SK-N-SH treated with all-trans-retinoic acid at 6 μM for 48 hours (cell line): ENCODE results near the gene GGA3.

Experiments
- ATAC-seq: fragments of 200-7000 bp; cut with Tn5 transposase; 3 replicates; pipeline ENCODE4 v1.9.1; 2020; ENCODE audit warnings: mild to moderate bottlenecking, moderate library complexity
- ARNTL ChIP-seq: fragments of 450-650 bp; formaldehyde crosslinking; IDR thresholded peaks from 2 replicates; pipeline ENCODE4 v1.5.0; 2020; ENCODE audit warnings: low read depth, mild to moderate bottlenecking, moderate library complexity, borderline replicate concordance
- BACH2 ChIP-seq: fragments of 250-450 bp; sonication (Bioruptor Pico); IDR thresholded peaks from 2 replicates; pipeline ENCODE4 v1.9.0; 2021; ENCODE audit warnings: mild to moderate bottlenecking, borderline replicate concordance
- CSDC2 ChIP-seq: fragments of 250-450 bp; sonication (Bioruptor Pico); IDR thresholded peaks from 2 replicates; pipeline ENCODE4 v1.5.0; 2020; ENCODE audit warnings: mild to moderate bottlenecking, moderate library complexity
- ESRRG ChIP-seq: fragments of 250-450 bp; sonication (Bioruptor Pico); IDR thresholded peaks from 2 replicates; pipeline ENCODE4 v1.6.1; 2021; ENCODE audit warnings: mild to moderate bottlenecking
- GLIS3 ChIP-seq: fragments of 250-450 bp; sonication (Bioruptor Pico); IDR thresholded peaks from 2 replicates; pipeline ENCODE4 v1.5.0; 2020; ENCODE audit warnings: mild to moderate bottlenecking, moderate library complexity
- ISL1 ChIP-seq: fragments of 250-450 bp; sonication (Bioruptor Pico); IDR thresholded peaks from 2 replicates; pipeline ENCODE4 v2.1.2; 2022; ENCODE audit warnings: mild to moderate bottlenecking, moderate library complexity
- OSR1 ChIP-seq: fragments of 250-450 bp; sonication (Bioruptor Pico); IDR thresholded peaks from 2 replicates; pipeline ENCODE4 v1.8.0; 2022; ENCODE audit warnings: moderate library complexity, mild to moderate bottlenecking, inconsistent platforms
- PPARA ChIP-seq: fragments of 250-450 bp; sonication (Bioruptor Pico); IDR thresholded peaks from 2 replicates; pipeline ENCODE4 v1.5.0; 2020; ENCODE audit warnings: mild to moderate bottlenecking, borderline replicate concordance
- RARB ChIP-seq: fragments of 250-450 bp; sonication (Bioruptor Pico); IDR thresholded peaks from 2 replicates; pipeline ENCODE4 v1.8.0; 2021; ENCODE audit warnings: mild to moderate bottlenecking, moderate library complexity
- SNAI2 ChIP-seq: fragments of 250-450 bp; sonication (Bioruptor Pico); IDR thresholded peaks from 2 replicates; pipeline ENCODE4 v1.5.0; 2020; ENCODE audit warnings: mild to moderate bottlenecking, moderate library complexity
- TCF4 ChIP-seq: fragments of 250-450 bp; sonication (Bioruptor Pico); IDR thresholded peaks from 2 replicates; pipeline ENCODE4 v1.8.0; 2021; ENCODE audit warnings: mild to moderate bottlenecking, moderate library complexity, borderline replicate concordance
- TOX ChIP-seq: fragments of 250-450 bp; sonication (Bioruptor Pico); IDR thresholded peaks from 2 replicates; pipeline ENCODE4 v1.8.0; 2021; ENCODE audit warnings: mild to moderate bottlenecking, moderate library complexity, borderline replicate concordance
- ZC3H10 ChIP-seq: fragments of 250-450 bp; sonication (Bioruptor Pico); IDR thresholded peaks from 2 replicates; pipeline ENCODE4 v1.5.1; 2021; ENCODE audit warnings: mild to moderate bottlenecking, moderate library complexity
- ZFP30 ChIP-seq: fragments of 450-650 bp; formaldehyde crosslinking; IDR thresholded peaks from 2 replicates; pipeline ENCODE4 v1.5.0; 2022; ENCODE audit warnings: mild to moderate bottlenecking, moderate library complexity
- ZNF565 ChIP-seq: fragments of 450-650 bp; formaldehyde crosslinking; conservative IDR thresholded peaks from 2 replicates; pipeline ENCODE4 v1.5.0; 2020; ENCODE audit warnings: low read depth, mild to moderate bottlenecking, moderate library complexity
- ZNF70 ChIP-seq: fragments of 450-650 bp; formaldehyde crosslinking; IDR thresholded peaks from 2 replicates; pipeline ENCODE4 v1.5.0; 2020; ENCODE audit warnings: mild to moderate bottlenecking, moderate library complexity
- ZNF8 ChIP-seq: fragments of 450-650 bp; formaldehyde crosslinking; IDR thresholded peaks from 2 replicates; pipeline ENCODE4 v1.5.0; 2020; ENCODE audit warnings: mild to moderate bottlenecking, moderate library complexity
- TF ChIP-seq, protein P1 (sequence below): fragments of 250-450 bp; sonication (Bioruptor Pico); IDR thresholded peaks from 2 replicates; pipeline ENCODE4 v1.5.1; 2020; ENCODE audit warnings: low read depth, mild to moderate bottlenecking, moderate library complexity
- TF ChIP-seq, protein P2 (sequence below): fragments of 250-450 bp; sonication (Bioruptor Pico); IDR thresholded peaks from 2 replicates; pipeline ENCODE4 v1.8.0; 2021; ENCODE audit warnings: low read depth, mild to moderate bottlenecking, moderate library complexity, borderline replicate concordance
- TF ChIP-seq, protein P3 (sequence below): fragments of 250-450 bp; sonication (Bioruptor Pico); IDR thresholded peaks from 2 replicates; pipeline ENCODE4 v1.8.0; 2020; ENCODE audit warnings: mild to moderate bottlenecking, moderate library complexity, borderline replicate concordance
- TF ChIP-seq, protein P4 (sequence below): fragments of 250-450 bp; sonication (Bioruptor Pico); IDR thresholded peaks from 2 replicates; pipeline ENCODE4 v1.5.0; 2020; ENCODE audit warnings: mild to moderate bottlenecking, moderate library complexity

Gene GGA3

DNA sequence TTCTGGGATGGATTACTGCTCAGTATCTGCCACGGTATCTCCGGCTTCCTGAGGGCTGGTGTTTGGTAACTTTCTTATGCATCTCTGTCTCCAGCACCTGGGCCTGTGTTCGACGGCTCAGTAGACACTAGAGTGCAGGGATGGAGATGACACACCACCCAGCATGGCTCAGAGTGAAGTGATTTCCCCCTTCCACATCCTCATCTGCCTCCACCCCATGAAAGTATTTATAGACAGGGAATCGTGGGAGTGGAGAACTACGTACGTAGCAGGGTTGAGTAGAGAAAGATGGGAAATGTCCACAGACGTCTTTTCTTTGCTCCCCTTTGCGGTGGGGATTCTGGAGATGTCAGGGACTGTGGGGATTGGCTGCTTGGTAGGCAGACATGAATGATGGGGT lies 39.6 kb upstream of the GGA3 start:
- ATAC-seq: no peak

DNA sequence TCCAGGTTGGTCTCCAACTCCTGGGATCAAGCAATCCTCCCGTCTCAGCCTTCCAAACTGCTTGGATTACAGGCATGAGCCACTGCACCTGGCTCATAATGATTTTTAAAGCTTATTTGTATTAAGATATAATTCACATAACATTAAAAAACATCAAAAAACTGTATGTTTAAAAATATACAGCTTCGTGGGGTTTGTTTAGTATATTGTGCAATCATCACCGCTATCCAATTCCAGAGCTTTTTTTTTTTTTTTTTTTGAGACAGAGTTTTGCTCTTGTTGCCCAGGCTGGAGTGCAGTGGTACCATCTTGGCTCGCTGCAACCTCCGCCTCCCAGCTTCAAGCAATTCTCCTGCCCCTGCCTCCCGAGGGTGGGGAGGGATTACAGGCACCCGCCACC lies 38.9 kb upstream of the GGA3 start:
- no peak for ATAC-seq
- TF ChIP-seq ARNTL: no peak
- no peak for TF ChIP-seq TOX (CRISPR knock-in tag)
- no peak for TF ChIP-seq ZNF8
- TF ChIP-seq ESRRG (CRISPR knock-in tag): no peak
- no peak for TF ChIP-seq OSR1
- TF ChIP-seq PPARA: no peak
- TF ChIP-seq BACH2: no peak
- no peak for TF ChIP-seq TCF4 (CRISPR knock-in tag)
- TF ChIP-seq, protein P1, sequence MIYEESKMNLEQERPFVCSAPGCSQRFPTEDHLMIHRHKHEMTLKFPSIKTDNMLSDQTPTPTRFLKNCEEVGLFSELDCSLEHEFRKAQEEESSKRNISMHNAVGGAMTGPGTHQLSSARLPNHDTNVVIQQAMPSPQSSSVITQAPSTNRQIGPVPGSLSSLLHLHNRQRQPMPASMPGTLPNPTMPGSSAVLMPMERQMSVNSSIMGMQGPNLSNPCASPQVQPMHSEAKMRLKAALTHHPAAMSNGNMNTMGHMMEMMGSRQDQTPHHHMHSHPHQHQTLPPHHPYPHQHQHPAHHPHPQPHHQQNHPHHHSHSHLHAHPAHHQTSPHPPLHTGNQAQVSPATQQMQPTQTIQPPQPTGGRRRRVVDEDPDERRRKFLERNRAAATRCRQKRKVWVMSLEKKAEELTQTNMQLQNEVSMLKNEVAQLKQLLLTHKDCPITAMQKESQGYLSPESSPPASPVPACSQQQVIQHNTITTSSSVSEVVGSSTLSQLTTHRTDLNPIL (CRISPR knock-in tag): no peak
- no peak for TF ChIP-seq CSDC2 (CRISPR knock-in tag)
- no peak for TF ChIP-seq ZC3H10 (CRISPR knock-in tag)
- no peak for TF ChIP-seq ZFP30 (CRISPR knock-in tag)
- no peak for TF ChIP-seq ISL1 (CRISPR knock-in tag)
- TF ChIP-seq RARB (CRISPR knock-in tag): no peak
- TF ChIP-seq ZNF565 (CRISPR knock-in tag): no peak
- TF ChIP-seq, all 23 proteins: peak for 0

More for the DNA sequence above, 39.6 kb upstream of the GGA3 start:
- TF ChIP-seq, protein P1 (CRISPR knock-in tag): no peak
- TF ChIP-seq CSDC2 (CRISPR knock-in tag): no peak
- TF ChIP-seq ISL1 (CRISPR knock-in tag): no peak
- no peak for TF ChIP-seq ARNTL
- TF ChIP-seq ZNF70: no peak
- TF ChIP-seq ZFP30 (CRISPR knock-in tag): no peak
- no peak for TF ChIP-seq BACH2
- TF ChIP-seq RARB (CRISPR knock-in tag): no peak
- TF ChIP-seq SNAI2 (CRISPR knock-in tag): no peak
- no peak for TF ChIP-seq ZNF8
- TF ChIP-seq, protein P2, sequence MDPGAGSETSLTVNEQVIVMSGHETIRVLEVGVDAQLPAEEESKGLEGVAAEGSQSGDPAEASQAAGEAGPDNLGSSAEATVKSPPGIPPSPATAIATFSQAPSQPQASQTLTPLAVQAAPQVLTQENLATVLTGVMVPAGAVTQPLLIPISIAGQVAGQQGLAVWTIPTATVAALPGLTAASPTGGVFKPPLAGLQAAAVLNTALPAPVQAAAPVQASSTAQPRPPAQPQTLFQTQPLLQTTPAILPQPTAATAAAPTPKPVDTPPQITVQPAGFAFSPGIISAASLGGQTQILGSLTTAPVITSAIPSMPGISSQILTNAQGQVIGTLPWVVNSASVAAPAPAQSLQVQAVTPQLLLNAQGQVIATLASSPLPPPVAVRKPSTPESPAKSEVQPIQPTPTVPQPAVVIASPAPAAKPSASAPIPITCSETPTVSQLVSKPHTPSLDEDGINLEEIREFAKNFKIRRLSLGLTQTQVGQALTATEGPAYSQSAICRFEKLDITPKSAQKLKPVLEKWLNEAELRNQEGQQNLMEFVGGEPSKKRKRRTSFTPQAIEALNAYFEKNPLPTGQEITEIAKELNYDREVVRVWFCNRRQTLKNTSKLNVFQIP (CRISPR knock-in tag): no peak
- TF ChIP-seq ESRRG (CRISPR knock-in tag): no peak
- TF ChIP-seq GLIS3: no peak
- TF ChIP-seq, protein P3, sequence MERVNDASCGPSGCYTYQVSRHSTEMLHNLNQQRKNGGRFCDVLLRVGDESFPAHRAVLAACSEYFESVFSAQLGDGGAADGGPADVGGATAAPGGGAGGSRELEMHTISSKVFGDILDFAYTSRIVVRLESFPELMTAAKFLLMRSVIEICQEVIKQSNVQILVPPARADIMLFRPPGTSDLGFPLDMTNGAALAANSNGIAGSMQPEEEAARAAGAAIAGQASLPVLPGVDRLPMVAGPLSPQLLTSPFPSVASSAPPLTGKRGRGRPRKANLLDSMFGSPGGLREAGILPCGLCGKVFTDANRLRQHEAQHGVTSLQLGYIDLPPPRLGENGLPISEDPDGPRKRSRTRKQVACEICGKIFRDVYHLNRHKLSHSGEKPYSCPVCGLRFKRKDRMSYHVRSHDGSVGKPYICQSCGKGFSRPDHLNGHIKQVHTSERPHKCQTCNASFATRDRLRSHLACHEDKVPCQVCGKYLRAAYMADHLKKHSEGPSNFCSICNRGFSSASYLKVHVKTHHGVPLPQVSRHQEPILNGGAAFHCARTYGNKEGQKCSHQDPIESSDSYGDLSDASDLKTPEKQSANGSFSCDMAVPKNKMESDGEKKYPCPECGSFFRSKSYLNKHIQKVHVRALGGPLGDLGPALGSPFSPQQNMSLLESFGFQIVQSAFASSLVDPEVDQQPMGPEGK: no peak
- TF ChIP-seq, protein P4, sequence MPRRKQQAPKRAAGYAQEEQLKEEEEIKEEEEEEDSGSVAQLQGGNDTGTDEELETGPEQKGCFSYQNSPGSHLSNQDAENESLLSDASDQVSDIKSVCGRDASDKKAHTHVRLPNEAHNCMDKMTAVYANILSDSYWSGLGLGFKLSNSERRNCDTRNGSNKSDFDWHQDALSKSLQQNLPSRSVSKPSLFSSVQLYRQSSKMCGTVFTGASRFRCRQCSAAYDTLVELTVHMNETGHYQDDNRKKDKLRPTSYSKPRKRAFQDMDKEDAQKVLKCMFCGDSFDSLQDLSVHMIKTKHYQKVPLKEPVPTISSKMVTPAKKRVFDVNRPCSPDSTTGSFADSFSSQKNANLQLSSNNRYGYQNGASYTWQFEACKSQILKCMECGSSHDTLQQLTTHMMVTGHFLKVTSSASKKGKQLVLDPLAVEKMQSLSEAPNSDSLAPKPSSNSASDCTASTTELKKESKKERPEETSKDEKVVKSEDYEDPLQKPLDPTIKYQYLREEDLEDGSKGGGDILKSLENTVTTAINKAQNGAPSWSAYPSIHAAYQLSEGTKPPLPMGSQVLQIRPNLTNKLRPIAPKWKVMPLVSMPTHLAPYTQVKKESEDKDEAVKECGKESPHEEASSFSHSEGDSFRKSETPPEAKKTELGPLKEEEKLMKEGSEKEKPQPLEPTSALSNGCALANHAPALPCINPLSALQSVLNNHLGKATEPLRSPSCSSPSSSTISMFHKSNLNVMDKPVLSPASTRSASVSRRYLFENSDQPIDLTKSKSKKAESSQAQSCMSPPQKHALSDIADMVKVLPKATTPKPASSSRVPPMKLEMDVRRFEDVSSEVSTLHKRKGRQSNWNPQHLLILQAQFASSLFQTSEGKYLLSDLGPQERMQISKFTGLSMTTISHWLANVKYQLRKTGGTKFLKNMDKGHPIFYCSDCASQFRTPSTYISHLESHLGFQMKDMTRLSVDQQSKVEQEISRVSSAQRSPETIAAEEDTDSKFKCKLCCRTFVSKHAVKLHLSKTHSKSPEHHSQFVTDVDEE (CRISPR knock-in tag): no peak
- TF ChIP-seq TOX (CRISPR knock-in tag): no peak
- no peak for TF ChIP-seq PPARA
- no peak for TF ChIP-seq ZC3H10 (CRISPR knock-in tag)
- no peak for TF ChIP-seq ZNF565 (CRISPR knock-in tag)
